Left lobe of liver (tissue), 2 donors: Measurements from ENCODE around the gene ERAL1. TPM values are rescaled to one million over a fixed set of nuclear protein-coding genes. Genes with fewer than 3 reads are reported as not detected.
"Not testable (repeated sequence)": the region's sequence is repeated elsewhere in the genome, so short reads cannot be mapped to it uniquely, and the experiment has no call there.

Experiments used
- ATAC-seq: fragments of 200-7000 bp; cut with Tn5 transposase; one replicate; pipeline ENCODE4 v1.9.1; 2020; ENCODE audit warnings: mild to moderate bottlenecking, moderate library complexity
- DNase-seq: peaks from one replicate; pipeline ENCODE4 v3.0.0-alpha.2; 2020; ENCODE audit warnings: low spot score
- total RNA-seq: library from RNA; stranded (reverse); gene quantifications from one replicate; pipeline ENCODE4 v1.2.1, GENCODE V29; 2021
- donor health status: DM: no; HTN: no; CAD: no; lungs with moderate emphysema.
- donor health status: DM: no; HTN: yes; CAD: no.

The ERAL1 gene
- total RNA-seq, 1 donor from 2014 or later: 25.3 TPM

DNA sequence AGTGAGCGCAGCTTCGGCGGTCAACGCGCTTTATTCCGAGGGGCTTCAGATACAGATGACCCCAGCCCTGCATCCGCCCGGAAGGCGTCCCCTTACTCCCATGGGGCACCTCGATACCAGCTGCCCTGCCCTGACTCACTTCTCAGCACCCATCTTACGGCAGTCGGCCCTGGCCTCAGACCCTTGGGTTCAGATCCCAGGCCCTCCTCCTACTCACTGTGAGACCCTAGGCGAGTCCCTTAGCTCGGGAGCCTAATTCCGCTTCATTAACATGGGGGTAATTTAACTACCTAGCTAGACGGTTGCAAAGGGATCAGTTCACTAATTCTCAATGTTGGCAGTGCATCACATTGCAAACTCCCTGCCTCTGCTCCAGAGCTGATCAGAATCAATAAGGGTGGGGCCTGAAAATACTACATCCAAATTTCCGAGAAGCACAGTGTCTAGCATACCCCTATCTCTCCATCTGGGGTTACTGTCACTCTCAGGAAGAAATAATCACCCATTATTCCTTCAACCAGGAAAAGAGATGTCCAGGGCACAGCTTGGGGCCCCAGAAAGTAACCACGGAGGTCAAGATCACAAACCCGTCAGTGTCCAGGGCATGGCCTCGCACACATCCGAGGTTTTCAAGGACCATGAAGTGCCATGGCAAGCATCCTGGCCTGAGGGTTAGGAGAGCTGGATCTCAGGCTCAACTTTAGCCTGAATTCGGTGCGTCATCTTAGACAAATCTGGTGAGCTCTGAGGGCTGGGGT, 43.1 kb downstream of the ERAL1 start:
- DNase-seq (no peak), ATAC-seq (no peak)

DNA sequence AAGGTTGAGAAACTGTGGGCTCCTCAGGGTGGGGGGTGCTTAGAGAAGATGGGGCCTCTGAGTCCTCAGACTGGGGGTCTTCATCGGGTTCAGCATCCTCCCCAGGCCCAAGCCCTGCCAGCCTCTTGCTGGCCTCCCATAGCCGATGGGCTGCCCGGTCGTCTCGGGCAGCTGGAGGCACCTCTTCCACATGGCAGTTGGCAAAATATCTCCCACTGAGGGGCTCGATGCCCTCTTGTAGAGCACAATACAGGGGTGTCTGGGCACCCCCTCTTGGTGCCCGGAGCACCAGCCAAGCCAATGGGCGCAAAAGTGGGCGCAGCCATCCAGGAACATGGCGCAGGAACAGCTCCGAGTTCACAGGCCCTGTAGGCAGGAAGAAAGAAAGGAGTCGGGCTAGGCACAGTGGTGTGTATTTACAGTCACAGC, 43.7 kb downstream of the ERAL1 start:
- DNase-seq: no peak

DNA sequence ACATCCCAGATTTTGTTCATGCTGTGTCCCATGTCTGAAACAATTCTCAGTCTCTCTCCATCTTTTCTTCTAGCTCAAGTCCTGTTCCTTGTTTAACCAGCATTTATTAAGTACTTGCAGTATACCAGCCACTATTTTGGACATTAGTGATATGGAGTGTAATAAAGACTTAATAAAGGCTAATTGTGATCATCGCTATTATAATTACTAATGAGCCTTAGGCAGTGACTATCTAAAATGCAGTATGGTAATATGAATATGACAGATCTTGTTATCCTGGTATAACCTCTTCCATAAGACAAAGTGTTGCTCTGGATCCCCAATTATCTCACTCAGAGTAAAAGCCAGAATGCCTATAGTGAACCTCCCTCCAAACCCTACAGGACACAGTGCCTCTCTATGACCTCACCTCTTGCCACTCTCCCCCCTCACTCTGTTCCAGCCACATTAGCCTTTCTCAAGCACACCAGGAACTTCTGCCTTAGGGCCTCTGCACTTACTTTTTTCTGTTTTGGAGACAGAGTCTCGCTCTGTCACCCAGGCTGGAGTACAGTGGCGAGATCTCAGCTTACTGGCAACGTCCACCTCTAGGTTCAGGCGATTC, 44.5 kb downstream of the ERAL1 start:
- ATAC-seq: no peak

More for the DNA sequence above, 43.7 kb downstream of the ERAL1 start:
- no peak for ATAC-seq

DNA sequence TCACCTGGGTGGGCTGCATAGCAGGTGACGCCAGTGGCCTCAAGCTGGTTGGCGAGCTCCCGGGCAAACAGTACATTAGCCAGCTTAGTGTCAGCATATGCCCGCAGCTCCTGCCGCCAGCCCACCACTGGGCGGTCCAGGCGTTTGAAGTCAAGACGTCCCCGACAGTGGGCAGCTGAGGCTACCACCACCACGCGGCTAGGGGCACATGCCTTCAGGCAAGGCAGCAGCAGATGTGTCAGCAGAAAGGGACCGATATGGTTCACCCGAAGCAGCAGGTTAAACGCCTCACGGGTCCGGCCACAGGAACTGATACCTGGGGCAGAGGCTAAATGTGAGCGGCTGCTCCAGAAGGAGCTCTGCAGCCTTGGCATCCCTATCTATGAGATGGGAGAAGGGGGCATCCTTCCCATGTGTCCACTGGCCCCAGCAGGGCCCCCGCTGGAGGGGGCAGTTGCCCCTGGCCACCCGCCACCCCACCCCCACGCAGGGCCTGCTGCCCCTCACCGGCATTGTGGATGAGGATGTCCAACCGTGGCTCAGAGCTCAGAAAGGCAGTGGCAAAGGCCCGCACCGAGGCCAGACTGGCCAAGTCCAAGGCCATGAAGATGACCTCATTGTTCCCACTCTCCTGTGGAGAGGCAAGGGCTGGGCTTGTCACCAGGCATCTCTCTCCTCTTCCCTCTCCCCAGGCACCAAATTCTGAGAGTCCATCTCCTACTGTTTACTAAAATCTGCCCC, 46.3 kb downstream of the ERAL1 start:
- DNase-seq (no peak), ATAC-seq (no peak)

More for the DNA sequence above, 44.5 kb downstream of the ERAL1 start:
- DNase-seq: no peak

DNA sequence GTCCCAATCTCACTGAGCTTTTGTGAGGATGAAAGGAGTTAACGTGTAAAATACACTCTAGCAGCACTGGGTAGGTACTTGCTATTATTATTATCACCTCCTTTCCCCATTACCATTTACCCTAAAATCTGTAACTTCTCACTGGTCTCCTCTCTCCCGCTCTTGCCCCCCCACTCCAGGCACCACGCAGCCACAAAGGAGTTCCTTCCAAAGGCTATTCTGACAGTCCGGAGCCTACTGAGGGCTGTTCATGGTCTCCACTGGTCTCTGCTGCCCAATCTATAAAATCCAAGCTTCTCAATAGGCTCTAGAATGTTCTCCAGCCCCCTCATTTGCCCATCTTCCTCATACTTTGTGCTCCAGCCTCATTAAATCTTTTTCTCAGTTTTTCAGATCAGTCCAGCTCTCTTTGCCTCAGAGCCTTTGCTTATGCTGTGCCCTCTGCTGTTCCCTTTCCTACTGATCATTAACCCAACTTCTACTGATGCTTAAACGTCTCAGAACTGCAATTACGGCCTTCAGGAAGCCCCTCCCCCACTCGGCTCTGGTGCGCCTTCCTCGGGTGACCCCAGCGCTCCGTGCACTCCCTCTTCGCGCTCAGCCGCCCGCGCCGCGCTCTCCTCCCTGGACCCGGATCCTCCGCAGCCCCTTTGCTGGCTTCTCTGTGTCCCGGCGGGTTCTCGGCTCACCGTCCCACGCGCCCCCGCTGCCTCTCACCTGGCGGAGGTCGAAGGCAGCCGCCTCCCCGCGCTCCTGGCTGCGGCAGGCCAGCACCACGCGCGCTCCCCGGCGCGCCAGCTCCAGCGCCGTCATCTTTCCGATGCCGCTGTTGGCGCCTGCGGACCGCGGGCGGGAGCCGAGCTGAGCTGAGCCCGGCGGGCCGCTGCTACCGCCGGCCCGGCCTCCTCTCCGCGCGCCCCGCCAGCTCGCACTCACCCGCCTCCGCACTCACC, 47.3 kb downstream of the ERAL1 start:
- DNase-seq: peak; percentile 65
- ATAC-seq: peak; percentile 65

GRCh38 chr17:28902819-28903545, 48.2 kb downstream of the ERAL1 start, which contains the start of gene DHRS13:
Gene DHRS13, minus strand, starts transcription at chr17:28903079. Its CDS starts 135 bp downstream, at chr17:28902944.
- DNase-seq (peak; percentile 94), ATAC-seq (peak; percentile 95)

DNA sequence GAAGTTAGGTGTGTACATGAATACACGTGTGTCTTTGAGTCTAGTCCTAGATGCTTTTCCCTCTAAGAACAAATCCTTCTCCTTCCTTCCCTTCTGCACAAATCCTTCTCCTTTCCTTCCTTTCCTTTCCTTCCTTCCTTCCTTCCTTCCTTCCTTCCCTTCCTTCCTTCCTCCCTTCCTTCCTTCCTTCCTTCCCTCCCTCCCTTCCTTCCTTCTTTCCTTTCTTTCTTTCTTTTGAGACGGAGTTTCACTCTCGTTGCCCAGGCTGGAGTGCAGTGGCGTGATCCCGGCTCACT, 48.7 kb downstream of the ERAL1 start:
- not testable (repeated sequence) for DNase-seq

DNA sequence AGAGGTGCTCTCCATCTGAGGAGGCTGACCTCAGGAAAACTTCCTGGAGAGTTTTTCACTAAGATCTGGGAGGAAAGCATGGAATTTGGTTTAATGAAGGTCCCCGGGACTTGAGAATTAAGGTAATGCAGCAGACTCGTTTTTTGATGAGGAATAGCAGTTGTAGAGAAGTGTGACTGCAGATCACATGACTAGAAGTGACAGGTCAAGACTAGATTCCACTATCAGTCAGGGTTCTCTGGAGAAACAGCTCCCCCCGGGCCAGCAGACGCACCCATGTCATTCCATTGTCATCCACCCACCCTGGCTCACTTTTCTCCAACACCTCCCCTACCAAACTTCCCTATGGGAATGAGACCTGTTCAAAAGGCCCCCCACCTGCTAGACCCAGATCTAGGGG, 50.0 kb downstream of the ERAL1 start:
- DNase-seq (no peak), ATAC-seq (no peak)

More for the DNA sequence above, 48.7 kb downstream of the ERAL1 start:
- not testable (repeated sequence) for ATAC-seq

GRCh38 chr17:28906276-28906675, 51.5 kb downstream of the ERAL1 start:
- ATAC-seq: no peak
- no peak for DNase-seq

GRCh38 chr17:28906706-28907438, 52.1 kb downstream of the ERAL1 start:
- no peak for ATAC-seq
- DNase-seq: no peak

GRCh38 chr17:28907709-28908475, 53.1 kb downstream of the ERAL1 start:
- ATAC-seq (no peak), DNase-seq (no peak)

- ATAC-seq: peak; percentile 54
- no peak for DNase-seq
Observed at GRCh38 chr17:28908640-28909167, 53.9 kb downstream of the ERAL1 start.

GRCh38 chr17:28910534-28910933, 55.7 kb downstream of the ERAL1 start:
- ATAC-seq (no peak), DNase-seq (no peak)

Other genes starting within 250 kb of the ERAL1 start
- gene RSKR, start 240.8 kb upstream of the ERAL1 start, total RNA-seq: 4.0 TPM
- gene BLTP2, start 209.9 kb upstream of the ERAL1 start, total RNA-seq: 56.9 TPM
- 24.3 TPM for gene SDF2, start 193.1 kb upstream of the ERAL1 start, total RNA-seq
- gene SUPT6H, start 192.8 kb upstream of the ERAL1 start, total RNA-seq: 33.7 TPM
- 0.73 TPM for gene PROCA1, start 143.1 kb upstream of the ERAL1 start, total RNA-seq
- gene RAB34, start 137.1 kb upstream of the ERAL1 start, total RNA-seq: 4.9 TPM
- gene RPL23A, start 135.0 kb upstream of the ERAL1 start, total RNA-seq: 346 TPM
- 4.8 TPM for gene TLCD1, start 128.8 kb upstream of the ERAL1 start, total RNA-seq
- 3.2 TPM for gene NEK8, start 126.2 kb upstream of the ERAL1 start, total RNA-seq
- gene TRAF4, start 111.0 kb upstream of the ERAL1 start, total RNA-seq: 49.0 TPM
- 6.6 TPM for gene FAM222B, start 12.2 kb upstream of the ERAL1 start, total RNA-seq
- 70.6 TPM for gene FLOT2, start 42.7 kb downstream of the ERAL1 start, total RNA-seq
- gene DHRS13, start 48.1 kb downstream of the ERAL1 start, total RNA-seq: 5.5 TPM
- 15.2 TPM for gene PHF12, start 96.5 kb downstream of the ERAL1 start, total RNA-seq
- gene SEZ6, start 151.0 kb downstream of the ERAL1 start, total RNA-seq: not detected
- gene PIPOX, start 188.1 kb downstream of the ERAL1 start, total RNA-seq: 324 TPM